Activated naive CD4-positive, alpha-beta T cell (primary cell): ENCODE measurements around the gene SLC50A1.

Experiments used
- DNase-seq, 4 experiments: peaks; one replicate each; lab custom pipeline; 2025; lab: John Stamatoyannopoulos, UW

Gene SLC50A1

DNA sequence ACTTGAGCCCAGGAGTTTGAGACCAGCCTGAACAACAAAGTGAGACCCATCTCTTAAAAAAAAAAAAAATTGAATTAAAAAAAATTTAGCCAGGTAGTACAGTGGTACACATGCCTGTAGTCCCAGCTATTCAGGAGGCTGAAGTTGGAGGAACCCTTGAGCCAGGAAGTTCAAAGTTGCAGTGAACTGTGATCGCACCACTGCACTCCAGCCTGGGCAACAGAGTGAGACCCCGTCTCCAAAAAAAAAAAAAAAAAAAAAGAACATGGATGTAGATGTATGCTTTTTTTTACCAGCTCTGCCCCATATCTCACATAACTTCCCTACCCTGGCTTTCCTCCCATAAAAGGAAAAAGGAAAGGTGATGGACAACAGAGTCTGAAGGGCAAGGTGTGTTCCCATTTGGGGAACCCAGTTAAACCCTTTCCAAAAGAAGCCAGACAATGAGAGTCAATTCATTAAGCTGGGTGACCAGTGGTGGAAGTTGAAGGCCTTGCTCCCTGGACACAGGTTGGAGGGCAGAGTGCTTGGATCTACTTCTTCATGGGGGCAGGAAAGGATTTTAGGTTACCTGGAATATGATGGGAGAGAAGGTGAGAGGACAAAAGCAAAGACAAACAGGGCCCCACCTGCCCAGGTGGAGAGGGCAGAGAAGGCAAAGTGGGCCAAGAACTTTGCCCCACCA lies 34.6 kb downstream of the SLC50A1 start:
- DNase-seq, result no peak

DNA sequence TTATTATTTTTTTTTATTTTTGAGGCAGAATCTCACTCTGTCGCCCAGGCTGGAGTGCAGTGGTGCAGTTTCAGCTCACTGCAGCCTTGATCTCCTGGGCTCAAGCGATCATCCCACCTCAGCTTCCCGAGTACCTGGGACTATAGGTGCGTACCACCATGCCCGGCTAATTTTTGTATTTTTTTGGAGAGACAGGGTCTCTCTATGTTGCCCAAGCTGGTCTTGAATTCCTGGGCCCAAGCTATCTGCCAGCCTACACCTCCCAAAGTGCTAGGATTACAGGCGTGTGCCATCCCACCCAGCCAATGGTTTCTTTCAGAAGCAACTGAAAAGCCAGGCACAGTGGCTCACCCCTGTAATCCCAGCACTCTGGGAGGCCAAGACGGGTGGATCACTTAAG lies 35.2 kb downstream of the SLC50A1 start:
- DNase-seq, result no peak

DNA sequence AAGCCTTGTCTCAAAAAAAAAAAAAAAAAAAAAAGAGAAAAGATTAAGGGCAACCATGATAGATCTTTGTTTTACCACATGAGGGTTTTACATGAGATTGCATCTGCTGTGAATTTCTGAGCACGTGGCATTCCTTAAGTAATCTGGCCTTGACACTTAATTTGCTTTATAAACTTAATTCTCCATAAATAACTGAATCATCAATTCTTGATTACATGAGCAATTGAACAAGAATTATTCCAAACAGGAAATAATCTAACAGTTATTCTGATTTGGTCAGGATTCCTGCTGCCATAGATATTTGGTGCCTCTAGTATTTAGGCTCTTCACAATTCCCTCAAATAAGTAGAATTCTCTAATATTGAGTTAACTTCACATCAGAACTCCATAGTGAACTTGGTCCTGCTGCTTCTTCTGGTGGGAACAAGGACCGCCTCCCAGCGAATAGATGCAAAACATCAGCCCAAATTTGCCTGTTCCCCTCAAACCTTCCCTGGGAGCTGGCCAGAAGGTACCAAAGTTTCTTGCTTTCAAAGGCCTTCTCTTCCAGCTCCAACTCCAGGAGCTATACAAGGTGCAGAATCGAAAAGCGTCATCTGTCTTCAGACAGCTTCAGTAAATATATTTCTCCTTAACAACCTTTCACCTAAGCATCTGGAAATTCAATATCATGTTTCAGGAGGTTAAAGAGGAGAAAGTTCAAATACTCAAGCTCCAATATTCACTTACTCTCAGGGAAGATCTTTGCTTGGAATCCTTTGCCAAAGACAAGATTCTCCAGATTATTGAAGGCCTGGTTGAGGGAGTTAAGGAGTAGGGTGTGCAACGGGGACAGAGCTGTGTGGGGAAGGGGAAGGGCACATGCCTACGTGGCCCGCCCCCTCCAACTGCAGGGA lies 36.4 kb downstream of the SLC50A1 start:
- no peak for DNase-seq

DNA sequence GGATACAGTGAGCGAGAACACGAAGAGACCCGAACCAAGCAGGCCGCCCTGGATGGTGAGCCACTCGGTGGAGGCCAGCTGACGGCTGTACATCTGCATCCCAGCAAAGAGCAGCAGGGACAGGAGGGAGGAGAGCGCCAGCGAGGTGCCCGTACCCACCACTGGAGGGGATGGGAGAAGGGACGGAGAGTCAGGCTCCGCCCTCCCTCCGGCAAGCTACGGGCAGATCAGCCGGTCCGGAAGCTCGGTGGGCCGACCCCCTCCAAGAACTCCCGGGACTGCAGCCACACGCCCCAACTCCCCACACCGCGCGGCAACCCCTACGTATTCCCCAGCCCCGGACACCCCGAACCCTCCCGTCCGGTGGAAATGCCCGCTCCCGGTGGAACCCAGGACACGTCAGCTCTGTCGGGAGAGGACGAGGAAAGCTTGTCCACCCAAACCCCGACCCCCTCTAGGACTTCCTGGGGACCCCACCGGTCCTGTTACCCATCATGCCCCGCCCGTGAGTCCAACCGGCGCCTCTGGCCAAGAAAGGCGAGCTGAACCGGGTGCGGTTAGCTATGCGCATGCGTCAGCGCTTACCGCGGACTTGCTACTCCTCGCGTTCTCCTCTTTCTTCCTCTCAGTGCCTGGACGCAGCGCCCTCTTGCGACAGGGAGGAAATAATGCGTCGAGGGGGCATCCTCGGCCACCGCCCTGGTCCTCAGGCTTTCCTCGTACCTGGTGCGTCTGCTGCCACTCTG lies 37.3 kb downstream of the SLC50A1 start, which contains the start of gene KRTCAP2:
TSS of gene KRTCAP2 (minus strand) at position 573 of the 746 bp plus-strand sequence. CDS start at position 493, 80 bp downstream.
- peak; percentile 86 to 90 (median 87) for DNase-seq

DNA sequence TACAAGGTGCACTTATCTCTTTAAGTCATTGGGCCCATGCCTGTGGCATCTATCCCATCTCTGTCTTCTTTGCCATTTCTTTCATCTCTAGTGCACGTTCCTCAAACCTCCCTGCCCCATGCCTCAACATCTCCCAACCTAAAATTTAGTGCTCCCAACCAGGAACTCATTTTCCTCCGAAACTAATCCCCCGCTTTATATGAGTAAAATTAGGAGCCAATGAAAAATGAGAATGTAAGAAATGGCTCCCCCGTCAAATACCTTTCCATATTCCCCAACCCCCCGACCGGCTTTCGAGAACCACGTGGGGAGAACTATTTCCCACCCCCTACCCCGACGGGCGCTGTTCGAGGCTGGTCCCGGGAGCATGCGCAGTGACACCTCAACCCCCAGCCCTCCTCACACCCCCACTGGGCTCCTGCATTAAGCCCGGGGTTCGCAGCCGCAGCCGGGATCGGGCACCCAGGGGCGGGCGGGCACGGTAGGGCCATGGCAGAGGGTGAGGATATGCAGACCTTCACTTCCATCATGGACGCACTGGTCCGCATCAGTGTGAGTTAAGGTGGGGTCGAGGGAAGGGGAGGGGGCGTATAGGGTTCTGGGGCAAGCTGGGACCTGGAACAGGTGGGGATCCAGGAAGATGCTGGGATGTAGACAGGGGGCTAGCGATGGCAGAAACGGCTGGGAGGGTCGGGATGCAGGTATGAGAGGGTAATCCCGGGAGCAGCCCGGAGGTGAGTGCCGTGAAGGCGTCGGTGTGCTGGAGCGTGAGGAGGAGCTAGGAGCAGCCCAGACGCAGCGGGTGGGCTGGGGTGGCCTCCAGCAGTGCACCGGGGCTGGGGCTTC lies 38.0 kb downstream of the SLC50A1 start, which contains the start of gene TRIM46:
TSS of gene TRIM46 (plus strand) at position 372 of the 846 bp plus-strand sequence. CDS start at position 490, 118 bp downstream.
- DNase-seq, result peak in 3 of 4 experiments; percentile 22 to 39 (median 26)

DNA sequence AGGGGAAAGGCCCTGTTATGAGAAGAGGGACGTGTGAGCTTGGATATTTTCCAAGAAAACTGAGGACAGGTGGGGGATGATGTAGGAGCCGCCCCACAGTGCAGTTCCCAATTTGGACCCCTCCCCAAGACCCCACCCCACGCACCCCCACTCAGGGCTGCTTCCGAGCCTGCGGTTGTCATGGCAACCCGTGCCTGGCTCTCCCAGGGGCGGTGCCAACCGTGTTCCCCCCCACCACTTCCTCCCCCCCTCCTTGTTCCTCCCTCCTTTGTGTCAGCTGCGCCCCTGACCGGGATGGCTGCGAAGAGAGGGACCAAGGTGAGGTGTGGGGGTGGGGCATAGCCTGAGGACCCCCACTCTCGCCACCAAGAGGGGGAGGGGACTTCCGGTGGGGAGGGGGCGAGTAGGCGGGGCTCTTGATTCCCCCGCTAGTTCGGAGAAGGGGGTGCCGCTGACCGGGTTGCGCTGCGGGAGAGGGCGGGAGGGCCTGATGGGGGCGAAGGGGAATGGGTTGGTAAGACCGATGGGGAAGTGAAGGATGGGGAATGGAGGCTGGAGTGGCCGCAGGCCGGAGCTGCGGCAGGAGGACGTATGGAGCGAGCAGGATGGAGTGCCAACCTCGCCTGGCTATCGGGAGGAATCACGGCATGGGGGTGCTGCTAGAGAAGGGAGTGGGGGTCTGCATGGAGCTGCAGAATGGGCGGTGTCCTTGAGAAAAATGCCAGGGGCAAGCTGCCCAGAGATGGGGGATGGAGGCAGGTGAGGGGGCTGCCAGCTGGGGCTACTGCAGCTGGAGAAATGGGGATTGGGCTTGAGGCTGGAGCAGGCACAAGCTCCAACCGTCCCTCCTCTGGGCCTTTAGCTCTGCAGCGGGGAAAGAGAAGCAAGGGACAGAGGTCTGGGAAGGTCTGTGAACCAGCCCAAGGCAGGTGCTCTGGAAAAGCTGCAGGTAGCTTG lies 39.0 kb downstream of the SLC50A1 start:
- DNase-seq, result peak in 2 of 4 experiments; percentile 27 to 48

DNA sequence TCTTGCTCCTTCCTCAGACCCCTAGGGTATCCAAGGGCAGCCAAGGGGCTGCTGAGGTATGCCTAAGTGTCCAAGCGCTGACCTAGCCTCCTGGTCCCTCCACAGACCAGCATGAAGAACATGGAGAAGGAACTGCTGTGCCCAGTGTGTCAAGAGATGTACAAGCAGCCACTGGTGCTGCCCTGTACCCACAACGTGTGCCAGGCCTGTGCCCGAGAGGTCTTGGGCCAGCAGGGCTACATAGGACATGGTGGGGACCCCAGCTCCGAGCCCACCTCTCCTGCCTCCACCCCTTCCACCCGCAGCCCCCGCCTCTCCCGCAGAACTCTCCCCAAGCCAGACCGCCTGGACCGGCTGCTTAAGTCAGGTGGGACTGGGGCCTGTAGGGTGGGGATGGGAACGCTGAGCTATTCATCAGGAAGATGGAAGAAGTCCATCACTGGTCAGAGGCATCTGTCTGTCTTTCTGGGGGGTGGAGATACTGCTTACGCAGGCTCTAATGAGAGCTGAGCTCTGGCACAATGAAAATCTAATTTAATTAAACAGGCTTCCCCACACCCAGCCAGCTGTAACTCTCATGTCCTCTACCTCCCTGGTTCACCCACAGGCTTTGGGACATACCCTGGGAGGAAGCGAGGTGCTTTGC lies 39.8 kb downstream of the SLC50A1 start:
- no peak for DNase-seq

DNA sequence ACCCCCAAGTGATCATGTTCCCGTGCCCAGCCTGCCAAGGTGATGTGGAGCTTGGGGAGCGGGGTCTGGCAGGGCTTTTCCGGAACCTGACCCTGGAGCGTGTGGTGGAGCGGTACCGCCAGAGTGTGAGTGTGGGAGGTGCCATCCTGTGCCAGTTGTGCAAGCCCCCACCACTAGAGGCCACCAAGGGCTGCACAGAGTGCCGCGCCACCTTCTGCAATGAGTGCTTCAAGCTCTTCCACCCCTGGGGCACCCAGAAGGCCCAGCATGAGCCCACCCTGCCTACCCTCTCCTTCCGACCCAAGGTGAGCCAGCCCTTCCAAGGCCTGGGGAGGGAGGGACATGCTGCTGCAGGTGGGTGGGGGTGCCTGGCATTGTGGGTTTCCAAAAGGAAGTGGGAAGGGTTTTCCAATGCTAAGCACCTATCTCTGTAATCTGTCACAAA lies 40.3 kb downstream of the SLC50A1 start:
- DNase-seq, result peak in 1 of 4 experiments; percentile 7

DNA sequence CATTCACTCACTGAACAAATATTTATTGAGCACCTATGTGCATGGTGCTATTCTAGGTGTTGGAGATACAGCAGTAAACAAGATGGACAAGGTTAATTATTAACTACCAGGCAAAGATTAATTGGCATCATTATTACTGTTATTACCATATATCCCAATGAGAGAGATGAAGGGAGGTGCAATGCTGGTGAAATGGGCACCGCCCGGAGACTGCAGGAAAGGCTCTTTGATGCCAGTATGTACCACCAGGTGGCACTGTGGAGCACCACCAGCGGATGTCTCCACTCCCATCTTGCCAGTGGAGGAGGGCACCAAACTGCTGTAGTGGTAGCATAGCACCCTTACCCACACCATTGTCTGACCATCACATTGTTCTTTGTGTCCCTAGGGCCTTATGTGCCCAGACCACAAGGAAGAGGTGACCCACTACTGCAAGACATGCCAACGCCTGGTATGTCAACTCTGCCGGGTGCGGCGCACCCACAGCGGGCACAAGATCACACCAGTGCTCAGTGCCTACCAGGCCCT lies 41.0 kb downstream of the SLC50A1 start:
- peak; percentile 63 to 80 (median 76) for DNase-seq

DNA sequence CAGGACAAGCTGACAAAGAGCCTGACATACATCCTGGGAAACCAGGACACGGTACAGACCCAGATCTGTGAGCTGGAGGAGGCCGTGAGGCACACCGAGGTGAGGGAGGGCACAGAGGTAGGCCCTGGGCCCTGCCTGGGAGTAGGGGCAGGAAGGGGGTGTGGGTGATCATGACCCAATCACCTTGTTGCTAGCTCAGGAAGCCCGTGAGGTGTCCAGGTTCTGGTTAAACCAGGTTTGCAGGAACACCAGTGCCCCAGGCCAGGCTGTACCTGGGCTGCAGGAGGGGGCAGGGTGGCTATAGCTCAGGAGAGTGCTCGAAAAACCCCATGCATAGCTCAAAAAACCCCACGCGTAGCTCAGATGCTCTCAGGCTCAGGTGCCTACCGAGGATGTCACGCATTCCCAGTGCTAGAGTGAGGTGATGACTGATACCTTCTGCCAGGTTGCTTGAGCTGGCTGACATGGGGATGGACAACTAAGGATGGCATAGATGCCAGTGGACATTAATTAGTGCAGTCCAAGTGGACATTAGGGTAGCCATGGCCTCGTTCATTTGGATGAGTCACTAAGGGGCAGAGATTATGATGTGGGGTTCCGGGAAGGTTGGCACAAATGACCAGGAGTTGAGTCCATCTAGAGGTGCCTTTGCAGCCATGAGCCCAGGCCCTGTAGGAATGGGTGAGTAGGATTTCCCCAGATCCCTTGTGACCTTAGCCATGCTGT lies 41.7 kb downstream of the SLC50A1 start:
- no peak for DNase-seq

DNA sequence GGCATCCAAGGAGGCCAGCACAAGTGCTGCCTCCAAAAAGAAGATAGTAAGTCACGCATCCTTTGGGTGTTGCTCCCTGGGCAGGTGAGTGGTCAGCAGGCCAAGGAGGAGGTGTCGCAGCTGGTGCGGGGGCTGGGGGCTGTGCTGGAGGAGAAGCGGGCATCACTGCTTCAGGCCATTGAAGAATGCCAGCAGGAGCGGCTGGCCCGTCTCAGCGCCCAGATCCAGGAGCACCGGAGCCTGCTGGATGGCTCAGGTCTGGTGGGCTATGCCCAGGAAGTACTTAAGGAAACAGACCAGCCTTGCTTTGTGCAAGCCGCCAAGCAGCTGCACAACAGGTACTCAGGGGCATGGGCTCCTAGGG lies 42.2 kb downstream of the SLC50A1 start:
- no peak for DNase-seq

DNA sequence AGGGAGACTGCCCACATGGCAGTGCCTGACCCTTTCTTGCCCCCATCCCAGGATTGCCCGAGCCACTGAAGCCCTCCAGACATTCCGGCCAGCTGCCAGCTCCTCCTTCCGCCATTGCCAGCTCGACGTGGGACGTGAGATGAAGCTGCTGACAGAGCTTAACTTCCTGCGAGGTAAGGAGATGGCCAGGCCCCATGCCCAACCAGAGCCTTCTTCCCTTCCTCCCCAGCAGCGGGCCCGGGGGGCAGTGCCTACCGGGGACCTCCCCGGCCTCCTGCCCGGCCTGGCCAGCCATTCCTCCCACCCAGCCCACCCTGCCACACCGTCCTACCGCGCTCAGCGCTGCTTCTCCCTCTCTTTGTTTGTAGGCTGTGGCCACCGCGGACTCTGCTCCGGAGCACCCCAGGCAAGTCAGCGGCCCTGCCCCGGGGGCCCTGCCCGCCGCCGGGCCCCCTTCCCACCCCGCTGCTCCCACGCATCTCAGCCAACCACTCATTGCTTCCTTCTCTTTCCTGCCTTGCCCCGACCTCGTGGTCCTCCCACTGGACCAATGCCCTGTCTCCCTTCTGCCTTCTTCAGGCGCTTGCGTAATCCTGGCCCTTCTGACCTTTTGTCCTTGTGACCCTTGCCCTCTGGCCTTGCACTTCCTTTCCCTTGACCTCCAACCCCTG lies 42.9 kb downstream of the SLC50A1 start:
- no peak for DNase-seq

DNA sequence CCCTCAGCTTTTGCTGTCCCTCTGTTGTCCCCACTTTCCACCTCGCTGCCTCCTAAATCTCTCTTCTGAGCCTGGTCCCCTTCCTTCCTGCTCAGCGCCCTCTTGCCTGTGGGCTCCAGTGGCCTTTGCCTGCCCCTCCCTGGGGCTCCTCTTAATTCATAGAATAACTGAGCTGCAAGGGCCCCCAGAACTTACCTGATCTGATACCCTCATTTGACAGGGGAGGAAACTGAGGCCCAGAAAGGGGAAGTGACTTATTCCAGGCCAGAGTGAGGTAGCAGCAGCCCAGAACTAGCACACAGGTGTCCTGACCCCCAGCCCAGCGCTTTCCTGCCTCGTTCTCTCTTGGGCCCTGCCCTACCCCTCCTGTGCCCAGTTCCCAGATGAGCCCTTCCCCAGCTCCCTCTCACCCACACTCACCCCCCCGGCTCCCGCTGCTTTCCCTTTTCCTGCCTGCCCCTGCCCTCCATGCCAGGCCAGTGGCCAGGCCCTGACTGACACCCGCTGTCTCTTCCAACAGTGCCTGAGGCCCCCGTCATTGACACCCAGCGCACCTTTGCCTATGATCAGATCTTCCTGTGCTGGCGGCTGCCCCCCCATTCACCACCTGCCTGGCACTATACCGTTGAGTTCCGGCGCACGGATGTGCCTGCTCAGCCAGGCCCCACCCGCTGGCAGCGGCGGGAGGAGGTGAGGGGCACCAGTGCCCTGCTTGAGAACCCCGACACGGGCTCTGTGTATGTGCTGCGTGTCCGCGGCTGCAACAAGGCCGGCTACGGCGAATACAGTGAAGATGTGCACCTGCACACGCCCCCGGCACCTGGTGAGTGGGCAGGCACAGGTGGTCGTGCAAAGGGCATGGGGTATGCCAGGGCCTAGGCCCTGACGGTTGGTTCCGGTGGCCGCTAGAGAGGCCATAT lies 43.7 kb downstream of the SLC50A1 start:
- no peak for DNase-seq

DNA sequence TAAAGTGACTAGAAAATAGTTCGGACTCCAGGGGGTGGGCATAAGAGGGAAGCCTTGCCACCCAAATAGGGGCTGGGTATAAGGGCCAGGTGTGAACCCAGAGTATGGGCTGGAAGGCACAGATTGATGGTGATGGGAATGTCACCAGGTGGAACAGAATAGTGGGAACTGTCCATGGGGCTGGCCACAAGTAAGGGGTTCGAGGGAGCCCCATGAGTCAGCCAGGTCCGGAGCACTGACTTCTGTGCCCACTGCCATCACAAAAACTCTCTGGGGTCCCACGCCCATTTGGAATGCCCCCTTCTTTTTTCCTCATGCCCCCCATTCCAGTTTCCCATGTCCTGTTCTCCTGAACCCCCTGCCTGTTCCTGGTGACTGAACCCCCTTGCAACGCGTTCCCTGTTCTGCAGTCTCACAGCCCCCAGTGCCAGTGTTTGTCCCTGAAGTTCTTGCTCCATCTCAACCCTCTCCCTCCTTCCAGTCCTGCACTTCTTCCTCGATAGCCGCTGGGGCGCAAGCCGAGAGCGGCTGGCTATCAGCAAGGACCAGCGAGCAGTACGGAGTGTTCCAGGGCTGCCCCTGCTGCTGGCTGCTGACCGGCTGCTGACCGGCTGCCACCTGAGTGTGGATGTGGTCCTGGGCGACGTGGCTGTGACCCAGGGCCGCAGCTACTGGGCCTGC lies 45.9 kb downstream of the SLC50A1 start:
- no peak for DNase-seq

DNA sequence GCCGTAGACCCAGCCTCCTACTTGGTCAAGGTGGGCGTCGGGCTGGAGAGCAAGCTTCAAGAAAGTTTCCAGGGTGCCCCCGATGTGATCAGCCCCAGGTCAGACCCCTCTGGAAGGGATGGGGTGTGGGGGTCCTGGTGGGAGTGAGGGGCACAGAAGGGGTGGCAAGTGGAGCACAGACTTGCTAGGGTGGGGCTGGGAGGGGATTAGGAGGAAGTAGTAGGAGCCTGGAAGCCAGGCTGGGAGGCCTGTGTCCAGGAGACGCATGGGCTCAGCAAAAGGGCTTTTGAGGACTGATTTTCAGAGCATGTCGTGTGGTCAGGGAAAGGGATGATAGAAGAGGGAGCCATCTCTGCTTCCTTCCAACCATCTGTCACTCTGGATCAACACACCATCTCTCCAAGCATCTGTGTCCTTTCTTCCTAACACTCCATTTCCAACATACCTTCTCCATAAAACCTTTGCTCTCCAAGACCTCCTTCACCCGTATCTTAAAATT lies 46.4 kb downstream of the SLC50A1 start:
- DNase-seq, result no peak

DNA sequence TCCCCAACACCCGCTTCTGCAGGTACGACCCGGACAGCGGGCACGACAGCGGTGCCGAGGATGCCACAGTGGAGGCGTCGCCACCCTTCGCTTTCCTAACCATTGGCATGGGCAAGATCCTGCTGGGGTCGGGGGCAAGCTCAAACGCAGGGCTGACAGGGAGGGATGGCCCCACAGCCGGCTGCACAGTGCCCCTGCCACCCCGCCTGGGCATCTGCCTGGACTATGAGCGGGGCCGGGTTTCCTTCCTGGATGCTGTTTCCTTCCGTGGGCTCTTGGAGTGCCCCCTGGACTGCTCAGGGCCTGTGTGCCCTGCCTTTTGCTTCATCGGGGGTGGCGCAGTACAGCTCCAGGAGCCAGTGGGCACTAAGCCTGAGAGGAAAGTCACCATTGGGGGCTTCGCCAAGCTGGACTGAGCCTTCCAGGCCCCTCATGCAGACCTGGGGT lies 48.1 kb downstream of the SLC50A1 start:
- DNase-seq, result no peak
